OCI-LY7 (cell line): ENCODE data around the gene ZFYVE9.

Experiments used
- CTCF ChIP-seq: fragments of 200-600 bp; sonication (generic); conservative IDR thresholded peaks from 2 replicates; pipeline ENCODE4 v1.5.1; 2014; ENCODE audit warnings: mild to moderate bottlenecking, antibody characterized with exemption, low read length, moderate library complexity, mixed read lengths
- EZH2phosphoT487 ChIP-seq: fragments of 200-600 bp; sonication (generic); IDR thresholded peaks from 2 replicates; pipeline ENCODE4 v1.6.1; 2018; ENCODE audit warnings: low read depth, borderline replicate concordance, mild to moderate bottlenecking, mixed run types, antibody characterized with exemption, low read length, moderate library complexity, mixed read lengths

- TF ChIP-seq CTCF: no peak
- no peak for TF ChIP-seq EZH2phosphoT487
These were observed 97.2 kb downstream of the ZFYVE9 start for GRCh38 chr1:52238887-52239707.
